NCI-H1436 treated with DMSO at 0.1 percent for 48 hours (cell line): ENCODE data around the gene KCNT2.
"Not testable (repeated sequence)": the region's sequence is repeated elsewhere in the genome, so short reads cannot be mapped to it uniquely, and the experiment has no call there.

Experiments used
- DNase-seq: peaks from one replicate; lab custom pipeline; 2025; lab: John Stamatoyannopoulos, UW

The KCNT2 gene

GRCh38 chr1:196590959-196591358 lies 17.3 kb downstream of the KCNT2 start:
- DNase-seq, result no peak

- no peak for DNase-seq
Measured at GRCh38 chr1:196590012-196590708, 18.1 kb downstream of the KCNT2 start.

- no peak for DNase-seq
Measured at GRCh38 chr1:196584696-196585095, 23.5 kb downstream of the KCNT2 start.

DNA sequence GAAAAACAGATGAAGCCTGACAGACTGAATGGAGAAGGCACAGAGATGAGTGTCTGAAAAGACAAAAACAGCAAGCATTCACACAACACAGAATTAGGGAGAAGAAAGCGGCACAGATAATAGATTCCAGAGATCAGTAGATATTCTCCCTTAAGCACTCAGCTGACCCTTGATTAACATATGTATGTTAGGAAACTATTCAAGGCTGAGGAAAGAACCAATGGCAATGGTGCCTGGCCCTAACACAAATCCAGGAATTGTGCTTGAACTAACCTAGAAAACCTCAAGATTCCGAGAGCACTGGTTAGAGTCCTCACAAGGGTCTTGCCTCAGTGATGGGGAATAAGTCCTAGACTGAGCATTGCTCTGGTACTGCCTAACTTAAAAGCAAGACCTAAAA lies 30.9 kb downstream of the KCNT2 start:
- DNase-seq, result no peak

- DNase-seq, result no peak
Measured at GRCh38 chr1:196573226-196573625, 35.0 kb downstream of the KCNT2 start.

DNA sequence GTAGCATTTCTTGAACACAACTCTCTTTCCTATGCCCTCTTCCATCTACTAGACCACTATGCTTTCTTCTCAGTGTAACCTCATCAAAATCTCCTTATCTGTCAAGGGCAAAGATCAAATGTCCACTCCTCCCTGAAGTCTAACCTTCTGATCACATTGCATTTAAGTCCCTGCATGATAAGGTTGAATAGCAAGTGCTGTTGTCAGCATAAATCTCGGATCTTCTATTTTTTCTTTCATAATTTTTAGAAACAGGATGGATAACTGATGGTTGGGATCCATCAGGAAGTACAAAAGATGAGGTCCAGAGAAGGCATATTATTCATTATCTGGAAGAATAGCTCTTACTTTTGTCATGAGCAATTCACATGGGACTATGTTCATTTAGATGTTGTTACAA lies 41.0 kb downstream of the KCNT2 start:
- no peak for DNase-seq

- DNase-seq, result no peak
Measured at GRCh38 chr1:196563768-196564167, 44.5 kb downstream of the KCNT2 start.

GRCh38 chr1:196559314-196559713 lies 48.9 kb downstream of the KCNT2 start:
- DNase-seq, result no peak

- DNase-seq, result no peak
Measured at GRCh38 chr1:196558411-196558810, 49.8 kb downstream of the KCNT2 start.

DNA sequence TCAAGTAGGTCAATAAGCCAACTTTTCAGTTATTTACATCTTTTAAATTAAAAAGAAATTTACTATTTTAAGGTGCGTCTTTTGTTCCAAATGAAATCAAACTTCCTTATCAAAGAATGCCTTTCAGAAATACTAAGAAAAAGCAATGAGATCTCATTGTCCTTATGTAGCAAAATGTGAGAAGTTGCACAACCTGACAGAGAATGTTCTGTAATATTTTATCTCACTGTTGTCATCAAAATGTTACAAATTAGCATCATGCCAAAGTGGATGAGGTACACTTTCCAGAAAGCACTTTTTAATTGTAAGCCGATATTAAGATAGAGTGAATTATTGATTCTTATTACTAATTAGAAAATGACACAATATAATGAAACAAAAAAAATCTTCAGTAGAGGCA lies 50.4 kb downstream of the KCNT2 start:
- DNase-seq, result no peak

GRCh38 chr1:196550731-196551130 lies 57.5 kb downstream of the KCNT2 start:
- DNase-seq, result no peak

DNA sequence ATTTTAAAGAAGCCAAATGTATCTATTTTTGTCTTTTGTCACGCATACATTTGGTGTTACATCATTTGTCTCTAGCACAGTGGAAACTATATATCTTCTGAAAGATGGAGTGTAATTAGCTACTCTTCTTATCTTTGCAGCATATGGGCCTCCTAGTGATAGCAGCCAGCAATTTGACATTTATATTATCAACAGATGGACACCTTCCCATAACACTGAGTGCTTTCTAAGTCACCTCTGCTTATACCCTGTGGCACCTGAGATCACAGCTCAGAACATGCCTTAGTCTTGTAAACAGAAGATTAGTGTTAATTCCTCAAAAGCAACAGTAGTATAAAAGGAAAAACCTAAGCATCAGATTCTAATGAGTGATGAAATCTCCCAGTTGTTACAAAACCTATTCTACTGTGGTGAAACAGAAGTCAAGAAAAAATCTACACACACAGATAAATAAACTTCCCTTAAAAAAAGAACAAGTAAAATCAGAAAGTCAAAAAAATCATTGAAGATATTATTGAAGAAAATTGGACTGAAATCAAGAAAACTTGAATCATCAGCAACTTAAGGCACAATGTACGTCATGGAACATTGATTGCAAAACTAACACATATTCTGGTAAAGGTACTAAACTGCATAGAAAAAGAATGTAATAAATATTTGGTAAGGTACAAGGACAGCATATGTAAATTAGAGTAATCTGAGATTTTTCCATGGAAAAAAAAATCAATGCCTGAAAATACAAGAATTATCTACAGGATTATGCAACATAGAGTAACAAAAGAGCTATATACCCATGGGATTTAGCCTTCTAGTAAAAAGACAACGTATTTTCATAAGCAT lies 61.7 kb downstream of the KCNT2 start:
- no peak for DNase-seq

- DNase-seq, result no peak
Measured at GRCh38 chr1:196545222-196545621, 63.0 kb downstream of the KCNT2 start.

GRCh38 chr1:196544617-196545016 lies 63.6 kb downstream of the KCNT2 start:
- no peak for DNase-seq

DNA sequence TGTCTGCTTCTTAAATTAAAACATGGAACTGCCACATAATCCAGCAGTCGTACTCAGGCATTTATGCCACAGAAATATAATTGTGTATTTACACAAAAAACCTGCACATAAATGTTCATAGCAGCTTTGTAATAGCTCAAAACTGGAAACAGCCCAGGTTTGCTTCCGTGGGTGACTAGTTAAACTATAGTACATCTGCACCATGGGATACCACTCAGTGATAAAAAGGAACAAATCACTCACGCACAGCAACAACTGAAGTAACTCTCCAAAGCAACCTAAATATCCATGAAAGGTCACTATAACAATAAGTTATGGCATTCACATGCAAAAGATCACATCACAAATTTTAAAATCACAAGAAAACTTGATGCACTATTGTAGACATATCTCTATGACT lies 64.4 kb downstream of the KCNT2 start:
- no peak for DNase-seq

- no peak for DNase-seq
Measured at GRCh38 chr1:196538473-196538872, 69.8 kb downstream of the KCNT2 start.

GRCh38 chr1:196535727-196536126 lies 72.5 kb downstream of the KCNT2 start:
- DNase-seq, result no peak

- no peak for DNase-seq
Measured at GRCh38 chr1:196531737-196532524, 76.3 kb downstream of the KCNT2 start.

- DNase-seq, result no peak
Measured at GRCh38 chr1:196527919-196528318, 80.3 kb downstream of the KCNT2 start.

GRCh38 chr1:196522574-196523345 lies 85.5 kb downstream of the KCNT2 start:
- not testable (repeated sequence) for DNase-seq

DNA sequence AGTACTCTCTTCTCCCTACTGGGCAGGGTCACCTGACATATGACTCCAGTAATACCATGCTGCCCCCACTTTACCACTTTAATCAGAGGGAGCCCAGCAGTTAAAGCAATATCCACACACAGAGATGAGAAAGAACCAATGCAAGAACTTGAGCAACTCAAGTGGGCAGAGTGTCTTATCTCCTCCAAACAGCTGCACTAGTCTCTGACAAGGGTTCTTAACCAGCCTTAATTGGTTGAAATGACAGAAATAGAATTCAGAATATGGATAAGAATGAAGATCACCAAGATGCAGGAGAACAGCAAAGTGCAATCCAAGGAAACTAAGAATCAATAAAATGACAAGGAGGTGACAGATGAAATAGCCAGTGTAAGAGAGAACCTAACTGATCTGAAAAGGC lies 91.0 kb downstream of the KCNT2 start:
- DNase-seq, result no peak

GRCh38 chr1:196516373-196516772 lies 91.9 kb downstream of the KCNT2 start:
- no peak for DNase-seq
